ENCODE results near the gene ZBED5.

The ZBED5 gene

GRCh38 chr11:10865837-10866270, 8.0 kb upstream of the ZBED5 start:
- TF ChIP-seq CTCF (IDR thresholded peaks at IDR 0.05; ENCODE audit: low read depth, low read length, missing control alignments) = no peak
- no peak for DNase-seq (ENCODE audit: low read depth)

GRCh38 chr11:10864688-10865087, 6.8 kb upstream of the ZBED5 start:
- H3K4me3 ChIP-seq (ENCODE audit: low read depth, low read length) = no peak overlapping the region
- TF ChIP-seq CTCF (IDR thresholded peaks at IDR 0.05; ENCODE audit: low read depth, low read length, missing control alignments) = no peak
- DNase-seq (ENCODE audit: low read depth) = no peak

More at GRCh38 chr11:10865837-10866270, 8.0 kb upstream of the ZBED5 start:
- no peak overlapping the region for H3K4me3 ChIP-seq (ENCODE audit: low read depth, low read length)

GRCh38 chr11:10862446-10862845, 4.6 kb upstream of the ZBED5 start:
- DNase-seq (ENCODE audit: low read depth) = no peak
- TF ChIP-seq CTCF (IDR thresholded peaks at IDR 0.05; ENCODE audit: low read depth, low read length, missing control alignments) = no peak
- H3K4me3 ChIP-seq (ENCODE audit: low read depth, low read length) = no peak overlapping the region

GRCh38 chr11:10861799-10862198, 3.9 kb upstream of the ZBED5 start:
- TF ChIP-seq CTCF (IDR thresholded peaks at IDR 0.05; ENCODE audit: low read depth, low read length, missing control alignments) = no peak
- no peak overlapping the region for H3K4me3 ChIP-seq (ENCODE audit: low read depth, low read length)

GRCh38 chr11:10861047-10861446, 3.2 kb upstream of the ZBED5 start:
- no peak for DNase-seq (ENCODE audit: low read depth)
- no peak overlapping the region for H3K4me3 ChIP-seq (ENCODE audit: low read depth, low read length)
- TF ChIP-seq CTCF (IDR thresholded peaks at IDR 0.05; ENCODE audit: low read depth, low read length, missing control alignments) = no peak

More at GRCh38 chr11:10861799-10862198, 3.9 kb upstream of the ZBED5 start:
- DNase-seq (ENCODE audit: low read depth) = no peak

- DNase-seq (ENCODE audit: low read depth) = no peak
Measured at GRCh38 chr11:10858439-10859325, 829 bp upstream of the ZBED5 start.

More at GRCh38 chr11:10858439-10859325, 829 bp upstream of the ZBED5 start:
- peak overlapping the region; percentile 96 for H3K4me3 ChIP-seq (ENCODE audit: low read depth, low read length)
- peak; percentile 2 for TF ChIP-seq CTCF (IDR thresholded peaks at IDR 0.05; ENCODE audit: low read depth, low read length, missing control alignments)
